Measurements from ENCODE around the gene MED13L.

DNA sequence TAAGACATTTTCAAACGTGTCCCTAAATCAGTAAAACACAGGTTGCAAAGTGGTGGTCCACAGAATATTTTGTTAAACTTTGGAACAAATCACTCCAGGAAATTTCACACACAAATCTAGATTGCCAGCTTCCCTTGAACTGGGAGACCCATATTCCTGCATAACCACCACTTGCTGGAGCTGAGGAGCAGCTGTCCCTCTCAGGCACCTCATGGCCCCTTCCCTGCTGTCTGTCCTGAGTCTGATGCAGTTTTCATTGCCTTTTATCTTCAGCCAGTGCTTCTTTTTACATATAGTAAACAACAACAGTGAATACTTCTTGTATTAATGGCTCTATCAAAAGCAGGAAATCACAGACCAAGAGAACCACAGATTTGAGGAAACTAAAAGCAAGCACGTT, 289.3 kb downstream of the MED13L start:
- TF ChIP-seq EZH2 (IDR thresholded peaks at IDR 0.05; ENCODE audit: borderline replicate concordance, insufficient read depth, low read depth, low read length, poor library complexity, severe bottlenecking) = no peak
- TF ChIP-seq, protein P1, sequence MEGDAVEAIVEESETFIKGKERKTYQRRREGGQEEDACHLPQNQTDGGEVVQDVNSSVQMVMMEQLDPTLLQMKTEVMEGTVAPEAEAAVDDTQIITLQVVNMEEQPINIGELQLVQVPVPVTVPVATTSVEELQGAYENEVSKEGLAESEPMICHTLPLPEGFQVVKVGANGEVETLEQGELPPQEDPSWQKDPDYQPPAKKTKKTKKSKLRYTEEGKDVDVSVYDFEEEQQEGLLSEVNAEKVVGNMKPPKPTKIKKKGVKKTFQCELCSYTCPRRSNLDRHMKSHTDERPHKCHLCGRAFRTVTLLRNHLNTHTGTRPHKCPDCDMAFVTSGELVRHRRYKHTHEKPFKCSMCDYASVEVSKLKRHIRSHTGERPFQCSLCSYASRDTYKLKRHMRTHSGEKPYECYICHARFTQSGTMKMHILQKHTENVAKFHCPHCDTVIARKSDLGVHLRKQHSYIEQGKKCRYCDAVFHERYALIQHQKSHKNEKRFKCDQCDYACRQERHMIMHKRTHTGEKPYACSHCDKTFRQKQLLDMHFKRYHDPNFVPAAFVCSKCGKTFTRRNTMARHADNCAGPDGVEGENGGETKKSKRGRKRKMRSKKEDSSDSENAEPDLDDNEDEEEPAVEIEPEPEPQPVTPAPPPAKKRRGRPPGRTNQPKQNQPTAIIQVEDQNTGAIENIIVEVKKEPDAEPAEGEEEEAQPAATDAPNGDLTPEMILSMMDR (IDR thresholded peaks at IDR 0.05) = no peak

All from B cell (primary cell).